Smooth muscle cell (in vitro differentiated cells): ENCODE measurements around the gene PTPRN2. TPM values are rescaled to one million over a fixed set of nuclear protein-coding genes. Genes with fewer than 3 reads are reported as not detected.

Experiments
- DNase-seq: peaks from one replicate; lab custom pipeline; 2025; ENCODE audit not compliant: unreplicated experiment; lab: John Stamatoyannopoulos, UW
- H2AFZ ChIP-seq: fragments of 200-600 bp; sonication (generic); 2 replicates; pipeline ENCODE4 v1.6.0; 2016; ENCODE audit warnings: antibody characterized with exemption, low read depth, mild to moderate bottlenecking
- H3F3A ChIP-seq: fragments of 200-600 bp; sonication (generic); 2 replicates; pipeline ENCODE4 v1.6.0; 2017; ENCODE audit warnings: antibody characterized with exemption, low read depth
- H3K27ac ChIP-seq: fragments of 200-600 bp; sonication (generic); 2 replicates; pipeline ENCODE4 v1.5.1; 2016; ENCODE audit warnings: low read depth, mild to moderate bottlenecking
- H3K27me3 ChIP-seq: fragments of 200-600 bp; sonication (generic); 2 replicates; pipeline ENCODE4 v1.6.1; 2016; ENCODE audit warnings: low read depth, mild to moderate bottlenecking
- H3K36me3 ChIP-seq: fragments of 200-600 bp; sonication (generic); 2 replicates; pipeline ENCODE4 v1.5.1; 2016; ENCODE audit warnings: low read depth
- H3K4me1 ChIP-seq: fragments of 200-600 bp; sonication (generic); 2 replicates; pipeline ENCODE4 v1.5.1; 2016; ENCODE audit warnings: low read depth
- H3K4me2 ChIP-seq: fragments of 200-600 bp; sonication (generic); 2 replicates; pipeline ENCODE4 v1.6.0; 2016; ENCODE audit warnings: mild to moderate bottlenecking
- H3K4me3 ChIP-seq: fragments of 200-600 bp; sonication (generic); 2 replicates; pipeline ENCODE4 v1.5.1; 2016; ENCODE audit warnings: mild to moderate bottlenecking
- H3K79me2 ChIP-seq: fragments of 200-600 bp; sonication (generic); 2 replicates; pipeline ENCODE4 v1.6.0; 2016; ENCODE audit warnings: low read depth, mild to moderate bottlenecking
- H3K9ac ChIP-seq: fragments of 200-600 bp; sonication (generic); 2 replicates; pipeline ENCODE4 v1.6.0; 2016; ENCODE audit warnings: low read depth
- H3K9me3 ChIP-seq: fragments of 200-600 bp; sonication (generic); replicated peaks from 2 replicates; pipeline ENCODE4 v1.5.1; 2016; ENCODE audit warnings: low read depth
- H4K20me1 ChIP-seq: fragments of 200-600 bp; sonication (generic); 2 replicates; pipeline ENCODE4 v1.6.0; 2016; ENCODE audit warnings: low read depth
- CTCF ChIP-seq: fragments of 200-600 bp; sonication (generic); IDR thresholded peaks from 2 replicates; pipeline ENCODE4 v1.5.1; 2017; ENCODE audit warnings: borderline replicate concordance, mild to moderate bottlenecking, antibody characterized with exemption; ENCODE audit not compliant: insufficient read depth, poor library complexity, severe bottlenecking
- WGBS: methylation state at CpG from one replicate; pipeline ENCODE4 v1.1.7; 2016; ENCODE audit warnings: low lambda C conversion rate; 5-methylcytosine and 5-hydroxymethylcytosine counted together
- polyA plus RNA-seq: library from polyadenylated mRNA; unstranded; fragments of >200 nt; fragmentation: Nextera tagmentation; extraction: Ambion mirVana; gene quantifications from 2 replicates; pipeline ENCODE4 v1.2.1, GENCODE V29; 2016
- total RNA-seq: library from RNA; depleted of rRNA; stranded (reverse); fragments of >200 nt; gene quantifications from 2 replicates; pipeline ENCODE4 v1.2.3, GENCODE V29; 2014

Gene PTPRN2
- total and polyA plus RNA-seq, 2 experiments from 2014 or later = 0.09 to 0.87 TPM

DNA sequence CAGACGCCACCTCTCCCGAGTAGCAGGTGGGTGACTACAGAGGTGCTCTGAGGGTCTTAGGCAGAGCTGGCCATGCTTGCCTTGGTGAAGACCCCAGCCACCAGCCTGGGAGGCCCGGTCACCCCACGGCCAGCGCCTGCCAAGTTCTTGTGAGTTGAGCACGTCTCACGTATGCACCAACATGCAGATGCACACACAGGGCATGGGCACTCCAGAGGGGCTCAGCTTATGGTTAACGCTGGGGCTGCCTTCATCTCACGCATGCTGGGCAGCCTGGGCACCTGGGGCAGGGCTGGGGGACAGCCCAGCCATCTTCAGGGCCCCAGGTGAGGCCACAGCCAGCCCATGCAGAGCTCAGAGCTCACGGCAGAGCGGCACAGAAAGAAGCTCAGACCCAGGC, 41.0 kb downstream of the PTPRN2 start:
- no peak overlapping the region for H3K27ac ChIP-seq
- H2AFZ ChIP-seq = no peak overlapping the region
- H3K4me3 ChIP-seq = no peak overlapping the region
- H3K9me3 ChIP-seq = no peaks in the 10 kb centered on the region
- no peaks in the 10 kb centered on the region for H3K27me3 ChIP-seq
- 92% methylated on average over 11 of the region's 11 CpGs for WGBS
- DNase-seq = no peak
- no peak overlapping the region for H3K4me2 ChIP-seq
- no peaks in the 10 kb centered on the region for H4K20me1 ChIP-seq
- H3K9ac ChIP-seq = no peak overlapping the region
- peaks cover 7% of the 10 kb centered on the region for H3K4me1 ChIP-seq
- TF ChIP-seq CTCF = no peak
- no peaks in the 10 kb centered on the region for H3F3A ChIP-seq
- H3K79me2 ChIP-seq = no peaks in the 10 kb centered on the region
- H3K36me3 ChIP-seq = no peaks in the 10 kb centered on the region

- H2AFZ ChIP-seq = no peak overlapping the region
- H3K4me2 ChIP-seq = no peak overlapping the region
- no peaks in the 10 kb centered on the region for H4K20me1 ChIP-seq
- H3K27me3 ChIP-seq = no peaks in the 10 kb centered on the region
- H3K36me3 ChIP-seq = no peaks in the 10 kb centered on the region
- H3K4me1 ChIP-seq = peaks cover 7% of the 10 kb centered on the region
- no peak for DNase-seq
- no peak overlapping the region for H3K27ac ChIP-seq
- no peak overlapping the region for H3K9ac ChIP-seq
- TF ChIP-seq CTCF = no peak
- no peaks in the 10 kb centered on the region for H3F3A ChIP-seq
- H3K79me2 ChIP-seq = no peaks in the 10 kb centered on the region
- no peak overlapping the region for H3K4me3 ChIP-seq
- WGBS = 97% methylated on average over 16 of the region's 16 CpGs
- H3K9me3 ChIP-seq = no peaks in the 10 kb centered on the region
These were observed 41.4 kb downstream of the PTPRN2 start for GRCh38 chr7:158546214-158546613.

GRCh38 chr7:158544708-158545107, 42.9 kb downstream of the PTPRN2 start:
- Histone ChIP-seq H3K4me2 (no peak overlapping the region), H3K9me3 (no peaks in the 10 kb centered on the region), H3K4me3 (no peak overlapping the region), H2AFZ (no peak overlapping the region), H4K20me1 (no peaks in the 10 kb centered on the region), H3K4me1 (no peaks in the 10 kb centered on the region), H3K9ac (no peak overlapping the region), H3K27ac (no peak overlapping the region), H3K79me2 (no peaks in the 10 kb centered on the region), H3K36me3 (no peaks in the 10 kb centered on the region), H3K27me3 (no peaks in the 10 kb centered on the region), H3F3A (no peaks in the 10 kb centered on the region)
- 84% methylated on average over 8 of the region's 8 CpGs for WGBS
- no peak for DNase-seq
- TF ChIP-seq CTCF = no peak

GRCh38 chr7:158543840-158544239, 43.8 kb downstream of the PTPRN2 start:
- Histone ChIP-seq H3K9me3 (no peaks in the 10 kb centered on the region), H3K27me3 (no peaks in the 10 kb centered on the region), H3K9ac (no peak overlapping the region), H3K79me2 (no peaks in the 10 kb centered on the region), H3F3A (no peaks in the 10 kb centered on the region), H4K20me1 (no peaks in the 10 kb centered on the region), H3K4me3 (no peak overlapping the region), H3K4me1 (no peaks in the 10 kb centered on the region), H3K36me3 (no peaks in the 10 kb centered on the region), H3K27ac (no peak overlapping the region), H3K4me2 (no peak overlapping the region), H2AFZ (no peak overlapping the region)
- TF ChIP-seq CTCF = no peak
- WGBS = 90% methylated on average over 11 of the region's 11 CpGs
- no peak for DNase-seq
